NCI-H748 (cell line): ENCODE results near the gene TNIK.

Experiments
- DNase-seq: peaks from one replicate; lab custom pipeline; 2025; ENCODE audit not compliant: unreplicated experiment; lab: John Stamatoyannopoulos, UW

The TNIK gene

DNA sequence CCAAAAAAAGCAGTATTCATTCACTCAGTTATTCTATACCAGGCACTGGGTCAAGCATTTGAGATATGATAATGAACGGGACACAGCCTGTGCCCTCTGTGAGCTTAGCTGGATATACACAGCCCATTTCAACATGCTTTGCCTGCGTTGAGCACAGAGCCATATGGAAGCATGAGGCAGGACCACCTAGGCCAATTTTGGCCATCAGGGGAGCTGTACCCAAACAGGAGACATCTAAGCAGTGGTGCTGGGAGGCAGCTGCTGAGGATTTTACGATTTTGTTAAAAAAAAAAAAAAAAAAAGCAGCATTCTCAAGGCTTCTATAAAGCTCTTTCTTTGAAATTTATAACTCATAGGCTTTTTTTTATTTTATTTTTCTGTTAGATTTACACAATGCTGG, 346.5 kb downstream of the TNIK start:
- DNase-seq = no peak

DNA sequence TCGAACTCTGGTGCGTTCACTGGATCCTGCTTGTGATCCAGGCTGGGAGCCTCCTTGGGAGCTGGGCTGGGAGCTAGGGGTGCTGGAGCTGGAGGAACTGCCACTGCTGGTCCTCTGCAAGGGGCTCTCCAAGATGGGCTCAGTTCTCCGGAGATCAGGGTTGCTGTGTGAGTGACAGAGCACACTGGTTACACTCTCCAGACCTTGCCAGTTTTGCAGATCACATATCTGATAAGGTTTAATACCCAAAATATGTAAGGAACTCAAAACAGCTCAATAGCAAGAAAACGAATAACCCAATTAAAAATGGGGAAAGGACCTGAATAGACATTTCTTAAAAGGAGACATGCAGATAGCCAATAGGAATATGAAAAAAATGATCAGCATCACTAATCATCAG, 349.5 kb downstream of the TNIK start:
- DNase-seq = no peak

DNA sequence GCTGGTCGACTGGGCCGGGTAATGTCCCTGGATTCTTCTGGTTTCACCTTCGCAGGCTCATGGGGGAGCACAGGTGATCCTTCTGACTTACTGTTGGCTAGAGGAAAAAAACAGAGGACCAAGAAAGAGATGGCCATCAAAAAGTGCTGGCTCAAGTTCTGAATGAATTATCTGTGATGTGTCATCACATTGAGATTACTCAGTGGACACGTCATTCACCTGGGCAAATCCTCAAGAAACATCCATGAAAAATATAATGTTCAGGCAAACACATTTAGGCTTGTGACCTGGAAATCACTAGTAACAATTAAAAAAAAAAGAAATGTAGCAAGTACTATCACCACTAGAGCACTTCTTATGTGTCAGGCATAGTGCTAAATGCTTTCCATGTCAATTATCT, 352.1 kb downstream of the TNIK start:
- no peak for DNase-seq

DNA sequence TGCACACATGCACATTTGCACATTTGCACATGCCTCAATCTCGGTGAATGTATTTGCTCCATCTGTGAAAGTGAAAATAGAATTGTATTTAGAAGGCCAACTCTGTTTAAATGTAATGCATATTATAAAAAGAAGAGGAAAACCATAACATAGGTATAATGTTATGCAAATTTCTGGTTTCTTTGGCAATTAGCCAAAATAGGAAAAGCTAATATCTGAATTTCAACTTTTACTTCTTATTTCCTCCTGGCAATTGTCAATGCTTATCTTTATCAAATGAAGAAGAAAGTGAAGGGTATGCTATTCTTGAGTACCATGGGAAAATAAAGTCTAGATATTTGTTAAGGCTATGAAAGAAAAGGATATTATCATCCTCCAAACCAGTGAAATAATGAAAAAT, 357.0 kb downstream of the TNIK start:
- DNase-seq = no peak

DNA sequence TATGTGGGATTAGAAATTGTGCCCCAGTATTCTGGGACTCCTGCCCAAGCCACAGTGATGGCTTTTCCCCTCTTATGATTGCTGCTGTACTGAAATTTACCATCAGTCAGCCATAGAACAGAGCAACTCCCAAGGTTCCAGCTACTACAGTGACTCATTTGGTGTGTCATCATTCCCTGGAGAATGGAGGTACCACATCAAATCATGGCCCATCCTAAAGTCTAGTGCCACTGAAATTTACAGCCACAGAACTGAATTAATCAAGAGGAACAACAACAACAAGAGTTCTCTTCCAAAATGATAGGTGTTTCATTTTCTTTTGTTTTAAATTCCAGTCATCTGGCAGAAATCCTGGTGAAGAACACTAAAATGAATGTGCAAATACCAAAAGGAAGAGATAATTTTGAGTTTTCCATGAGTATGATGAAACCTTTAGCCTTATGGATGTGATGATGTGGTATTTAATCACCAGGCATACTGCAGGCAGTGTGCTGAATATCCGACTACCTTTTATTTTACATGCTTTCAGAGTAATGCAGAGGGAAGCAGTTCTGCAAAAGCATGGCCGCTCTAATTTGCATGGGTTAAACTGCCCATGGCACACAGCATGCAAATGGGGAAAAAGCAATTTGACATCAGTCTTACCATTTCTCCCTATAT, 358.1 kb downstream of the TNIK start:
- no peak for DNase-seq

DNA sequence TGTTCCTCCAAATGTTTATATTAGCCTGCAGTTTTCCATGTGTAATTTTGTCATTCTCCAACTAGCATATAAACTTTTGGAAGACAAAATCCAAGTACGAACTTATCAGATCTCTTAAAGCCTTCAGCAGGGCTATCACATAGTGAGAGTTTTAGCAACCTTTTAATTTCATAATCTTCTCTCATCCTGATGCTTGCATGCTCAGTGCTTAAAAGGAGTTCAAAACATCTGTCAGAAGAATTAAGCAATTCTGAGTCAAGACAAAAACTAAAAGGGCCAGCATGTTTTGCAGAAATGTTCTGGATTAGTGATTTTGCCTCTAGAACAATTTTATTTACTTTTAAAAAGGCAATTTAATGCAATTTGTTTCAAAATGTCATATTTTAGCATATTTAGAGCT, 360.3 kb downstream of the TNIK start:
- no peak for DNase-seq

DNA sequence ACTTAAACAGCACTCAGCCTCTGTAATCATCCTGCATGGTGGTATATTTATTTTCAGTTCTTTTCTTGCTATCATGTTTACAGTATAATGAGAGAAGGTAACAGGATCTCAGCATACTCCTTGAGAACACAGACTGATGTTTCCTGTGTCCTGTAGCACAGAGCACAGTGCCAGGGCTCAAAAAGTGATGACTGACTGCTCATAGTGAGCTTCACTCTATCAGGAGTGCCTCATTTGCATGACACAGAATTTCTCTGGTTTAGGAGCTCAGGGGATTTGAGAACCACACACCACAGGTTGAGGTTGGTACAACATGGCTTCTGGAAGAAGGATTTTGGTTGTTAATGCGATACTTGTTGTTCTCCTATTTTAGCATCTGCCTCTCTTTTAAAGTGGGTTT, 365.1 kb downstream of the TNIK start:
- DNase-seq = no peak

DNA sequence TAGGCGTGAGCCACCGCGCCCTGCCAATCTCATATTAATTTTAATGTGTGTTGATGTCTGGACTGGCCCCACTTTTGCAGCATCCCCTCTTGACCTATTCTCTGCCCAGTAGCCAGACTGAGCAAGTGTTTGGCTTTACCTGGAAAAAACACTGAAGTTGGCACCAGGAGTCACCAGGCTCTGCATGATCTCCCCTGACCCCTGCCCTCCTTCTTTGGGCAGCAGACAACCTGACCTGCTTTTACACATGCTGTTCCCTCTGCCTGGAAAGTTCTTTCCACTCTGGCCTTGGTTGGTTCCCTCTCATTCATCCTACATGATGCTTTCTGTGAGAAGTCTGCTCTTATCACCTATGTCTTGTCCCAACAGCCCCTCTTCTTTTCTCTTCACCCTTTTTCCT, 365.8 kb downstream of the TNIK start:
- DNase-seq = no peak

DNA sequence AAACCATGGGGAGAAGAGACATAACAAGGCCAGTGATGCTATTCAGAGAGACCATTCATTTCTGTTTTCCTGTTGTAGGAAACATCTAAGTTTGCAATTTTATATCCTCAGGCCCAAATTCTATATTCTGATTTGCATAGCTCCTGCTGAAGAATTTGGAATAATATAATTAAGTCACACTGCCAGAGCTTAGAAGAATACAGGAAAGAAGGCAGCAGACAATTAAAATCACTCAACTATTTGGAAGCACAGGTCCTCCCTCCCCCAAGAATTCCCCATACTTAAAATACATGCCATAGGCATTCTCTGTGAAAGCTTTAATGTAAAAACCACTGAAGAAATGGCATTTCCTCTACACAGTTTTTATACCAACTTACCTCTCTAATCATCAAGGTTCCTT, 366.7 kb downstream of the TNIK start:
- DNase-seq = no peak

DNA sequence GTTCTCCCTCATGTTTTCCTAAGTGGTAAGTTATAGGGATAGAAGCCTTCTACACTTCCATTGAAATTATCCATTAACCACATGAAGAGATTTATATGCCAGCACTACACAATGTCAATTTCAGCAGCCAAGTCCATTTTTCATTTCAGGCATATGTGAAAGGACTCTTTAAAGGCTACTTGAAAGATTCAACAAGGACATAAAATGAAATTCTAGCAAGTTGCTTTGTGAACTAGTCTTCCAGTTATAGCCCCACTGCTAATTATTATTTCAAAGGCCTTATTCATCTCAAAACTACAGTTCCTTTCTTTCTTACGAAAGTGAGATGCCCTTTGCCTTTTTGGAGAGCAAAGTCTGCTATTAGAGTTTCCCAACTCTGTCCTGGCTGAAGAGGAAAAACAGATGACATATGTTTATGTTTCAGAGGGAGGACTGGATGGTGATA, 367.7 kb downstream of the TNIK start:
- DNase-seq = no peak

DNA sequence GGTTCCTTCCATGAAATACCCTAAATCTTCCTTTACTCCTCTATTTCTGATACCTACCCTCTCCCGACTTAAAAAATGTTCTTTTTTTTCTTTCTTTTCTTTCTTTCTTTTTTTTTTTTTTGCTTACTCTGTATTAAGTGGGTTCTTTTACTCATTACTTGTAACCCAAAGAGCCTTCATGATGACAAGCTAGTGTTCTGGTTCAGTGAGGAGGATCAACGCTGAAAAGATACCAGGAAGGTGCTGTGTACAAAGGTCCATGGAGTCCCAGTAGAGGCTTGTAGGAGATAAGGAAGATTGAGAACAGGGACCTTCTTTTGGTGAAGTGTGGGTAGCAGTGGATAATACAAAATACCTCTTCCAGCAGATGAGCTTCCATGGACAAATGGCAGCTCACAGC, 369.9 kb downstream of the TNIK start:
- no peak for DNase-seq

DNA sequence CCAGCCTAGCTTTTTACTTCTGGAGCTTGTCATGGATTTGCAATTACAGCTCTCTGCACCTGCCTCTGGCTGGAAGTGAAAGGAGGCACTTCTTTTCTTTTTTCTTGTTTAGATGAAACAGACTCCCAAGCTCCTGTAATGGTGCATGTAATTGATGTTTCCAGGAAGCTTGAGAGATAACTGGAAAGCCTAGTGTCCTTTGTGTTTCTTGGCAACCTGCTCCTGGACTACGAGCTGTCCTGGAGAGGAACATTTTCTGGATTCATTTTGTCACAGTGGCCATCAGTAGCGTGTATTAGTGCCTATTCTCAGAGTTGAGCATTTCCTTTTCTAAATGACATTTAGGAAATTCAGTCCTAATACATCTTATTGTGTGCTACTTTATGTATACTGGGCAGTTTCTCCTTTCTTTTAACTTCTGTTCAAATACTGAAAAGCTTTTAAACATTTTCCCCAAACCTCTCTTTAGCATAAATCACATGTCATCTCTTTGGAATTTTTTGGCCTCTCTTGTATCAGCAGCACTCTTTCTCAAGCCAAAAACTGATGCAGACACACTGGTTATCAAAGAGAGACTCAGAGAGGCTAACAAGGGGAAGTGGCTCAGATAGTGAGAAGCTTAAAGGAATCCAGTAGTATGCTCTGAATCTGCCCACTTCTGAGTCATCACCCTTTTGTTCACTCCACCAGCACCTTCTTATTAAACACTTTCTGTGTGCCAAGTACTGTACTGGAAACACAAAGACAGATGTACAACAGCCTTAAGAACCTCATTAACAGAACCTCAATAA, 371.0 kb downstream of the TNIK start:
- peak; percentile 6 for DNase-seq

DNA sequence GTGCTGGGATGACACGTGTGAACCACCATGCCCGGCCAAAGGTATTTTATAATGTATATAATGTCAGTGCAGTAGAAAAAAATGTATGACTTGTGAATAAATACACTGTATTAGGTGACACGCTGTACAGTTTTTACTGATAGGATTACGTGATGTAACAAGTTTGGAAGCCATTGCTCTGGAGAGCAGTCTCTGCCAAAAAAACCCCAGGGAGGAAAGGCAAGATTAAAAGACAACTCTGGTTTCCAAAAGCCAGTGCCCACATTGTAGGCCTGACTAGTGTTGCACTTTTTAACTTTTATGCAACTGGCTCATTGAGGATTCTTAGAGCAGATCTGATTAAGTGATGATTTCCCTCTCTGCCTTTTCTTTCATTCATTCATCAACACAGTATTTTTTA, 371.7 kb downstream of the TNIK start:
- DNase-seq = no peak

DNA sequence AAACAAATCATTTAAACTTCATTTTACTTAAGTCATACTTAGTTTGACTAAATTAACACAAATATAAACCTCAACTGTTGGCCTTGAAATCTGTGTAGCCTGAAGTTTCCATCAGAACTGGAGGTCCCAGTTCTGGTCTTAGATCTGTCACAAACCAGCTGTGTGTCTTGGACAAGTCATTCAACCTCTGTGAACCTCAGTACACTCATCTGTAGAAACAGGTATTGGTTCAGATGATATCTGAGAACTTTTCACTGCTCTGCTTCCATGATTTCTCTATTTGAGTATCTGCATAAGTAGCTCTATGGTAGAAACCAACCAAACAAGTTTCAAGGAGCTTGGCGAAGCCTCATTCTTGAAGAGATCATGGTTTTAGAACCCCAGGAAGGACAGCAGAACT, 373.3 kb downstream of the TNIK start:
- DNase-seq = no peak

DNA sequence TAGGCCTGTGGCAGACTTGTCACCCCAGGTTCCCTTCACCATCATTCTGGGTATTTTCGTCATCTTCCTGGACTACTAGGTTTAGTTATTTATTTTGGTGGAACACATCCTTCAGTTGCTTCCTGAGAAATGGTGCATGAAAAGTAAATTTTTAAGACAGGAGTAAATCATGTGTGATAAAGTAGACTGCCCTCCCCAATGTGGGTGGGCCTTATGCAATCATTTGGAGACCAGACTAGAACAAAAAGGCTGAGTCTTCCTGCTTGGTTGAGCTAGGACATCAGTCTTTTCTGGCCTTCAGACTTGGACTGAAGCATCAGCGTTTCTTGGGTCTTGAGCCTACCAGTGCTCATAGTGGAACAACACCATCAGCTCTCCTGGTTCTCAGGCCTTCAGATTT, 382.9 kb downstream of the TNIK start:
- no peak for DNase-seq

DNA sequence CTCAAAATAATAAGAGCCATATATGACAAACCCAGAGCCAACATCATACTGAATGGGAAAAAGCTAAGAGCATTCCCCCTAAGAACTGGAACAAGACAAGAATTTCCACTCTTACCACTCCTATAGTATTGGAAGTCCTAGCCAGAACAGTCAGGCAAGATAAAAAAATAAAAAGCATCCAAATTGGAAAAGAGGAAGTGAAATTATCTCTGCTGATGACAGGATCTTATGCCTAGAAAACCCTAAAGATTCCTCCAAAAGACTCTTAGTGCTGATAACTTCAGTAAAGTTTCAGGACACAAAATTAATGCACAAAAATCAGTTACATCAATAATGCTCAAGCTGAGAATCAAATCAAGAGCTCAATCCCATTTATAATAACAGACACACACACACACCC, 387.8 kb downstream of the TNIK start:
- DNase-seq = no peak

DNA sequence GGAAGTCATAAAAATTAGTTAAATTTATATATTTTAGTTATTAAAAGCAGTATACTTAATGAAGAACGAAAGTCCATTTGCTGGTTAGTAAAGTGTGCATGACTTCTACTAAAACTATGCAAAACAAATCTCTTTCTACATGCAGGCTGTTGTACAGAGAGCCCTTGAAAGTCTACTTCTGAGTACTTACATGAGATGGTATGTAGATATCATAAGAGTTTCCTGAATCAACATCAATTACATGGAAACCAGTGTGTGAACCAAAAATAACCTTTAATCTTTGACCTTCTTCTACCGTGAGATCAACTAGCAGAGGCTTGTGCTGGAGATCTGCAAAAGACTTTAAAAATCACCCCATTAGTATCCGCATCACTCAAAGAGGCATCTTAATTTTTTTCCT, 391.5 kb downstream of the TNIK start:
- DNase-seq = no peak

DNA sequence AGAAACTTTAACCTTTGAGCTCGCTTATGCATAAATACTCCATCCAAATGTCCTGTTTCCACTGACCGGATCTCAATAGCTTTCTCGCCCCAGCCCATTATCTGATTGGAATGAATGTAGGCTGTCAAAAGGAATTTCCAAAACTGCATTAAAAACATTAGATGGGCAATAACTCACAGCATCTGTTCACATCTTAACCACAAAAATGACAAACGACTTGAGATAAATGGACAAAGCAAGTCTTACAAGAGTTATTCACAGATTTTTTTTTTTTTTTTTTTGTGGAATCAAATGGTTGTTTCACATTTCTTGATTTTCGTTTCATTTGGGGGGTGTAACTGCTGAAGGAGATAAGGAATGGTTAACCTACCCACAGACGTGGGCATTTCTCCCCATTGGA, 394.0 kb downstream of the TNIK start:
- DNase-seq = no peak

DNA sequence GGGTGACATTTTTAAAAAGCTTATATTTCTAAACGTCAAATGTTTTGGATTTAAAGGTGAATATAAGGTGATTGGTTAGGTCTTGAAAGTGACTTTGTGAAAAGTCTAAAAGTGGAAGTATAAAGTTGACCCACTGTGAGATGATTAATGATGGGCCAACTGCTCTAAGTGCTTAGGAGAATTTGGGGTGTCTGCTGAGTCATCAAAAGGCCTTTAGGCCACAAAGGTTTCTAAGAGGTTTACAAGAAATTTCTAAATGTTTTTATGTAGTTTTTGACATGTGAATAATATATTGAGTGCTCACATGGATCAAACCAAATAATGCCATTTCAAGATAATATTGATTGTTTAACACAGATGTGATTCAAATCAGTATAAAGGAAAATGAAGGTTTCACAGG, 394.5 kb downstream of the TNIK start:
- no peak for DNase-seq

DNA sequence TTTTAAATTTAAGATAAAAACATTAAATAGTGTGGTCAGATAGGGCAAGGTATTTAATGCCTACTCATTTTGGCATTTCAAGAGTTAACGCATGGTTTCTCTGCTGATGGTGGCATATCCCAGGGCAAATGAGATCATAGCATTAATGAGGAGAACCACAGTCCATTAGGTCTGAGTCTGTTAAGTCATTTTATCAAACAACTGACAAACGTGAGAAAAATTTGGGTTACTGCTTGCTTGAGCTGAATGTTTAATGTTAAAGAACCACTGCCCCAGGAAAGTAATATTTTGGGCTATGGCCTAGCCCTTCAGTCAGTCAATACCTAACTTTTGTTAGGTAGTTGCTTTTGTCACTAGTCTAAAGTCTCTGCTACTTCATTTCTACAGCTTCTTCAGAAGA, 395.7 kb downstream of the TNIK start:
- DNase-seq = no peak

DNA sequence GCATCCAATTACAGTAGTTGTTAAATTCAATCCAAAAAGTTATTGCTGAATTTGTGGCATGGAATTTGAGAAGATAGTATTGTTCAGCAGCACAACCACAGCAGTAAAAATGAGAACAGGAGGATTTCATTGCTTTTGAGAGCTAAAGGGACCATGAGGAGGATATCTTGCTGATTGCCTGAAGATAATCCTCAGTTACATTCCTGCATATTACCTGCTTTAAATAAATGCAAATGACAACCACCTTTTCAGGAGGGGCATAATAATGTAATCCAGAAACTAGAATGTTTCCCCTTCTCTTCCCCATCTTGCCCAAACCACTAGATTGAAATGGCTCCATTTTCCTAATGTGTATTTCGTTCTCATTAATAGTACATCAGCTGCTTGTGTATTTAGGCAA, 398.5 kb downstream of the TNIK start:
- DNase-seq = no peak

DNA sequence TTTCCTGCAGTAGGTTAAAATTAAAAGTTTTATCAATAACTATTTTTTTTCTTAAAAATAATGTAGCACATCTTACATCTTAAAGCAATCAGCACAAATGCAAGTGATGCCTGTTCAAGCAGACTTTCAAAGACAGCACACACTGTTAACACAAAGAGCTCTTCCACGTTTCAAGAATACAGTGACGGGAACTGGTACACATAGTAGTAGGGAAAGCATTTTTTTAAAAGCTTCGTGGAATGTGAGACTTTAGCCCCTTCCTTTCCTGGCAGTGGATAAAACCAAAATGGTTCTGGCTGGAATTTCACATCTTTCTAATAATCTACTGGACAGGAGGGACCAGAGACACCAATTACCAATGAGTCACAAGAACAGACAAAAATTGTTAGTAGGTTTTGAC, 400.2 kb downstream of the TNIK start:
- no peak for DNase-seq
